Endothelial cell of umbilical vein (primary cell): ENCODE results near the gene TSR1. TPM values are rescaled to one million over a fixed set of nuclear protein-coding genes. Genes with fewer than 3 reads are reported as not detected.

Experiments used
- BruUV-seq: library from RNA; stranded (reverse); fragments of 400-500 nt; replicated peaks from 2 replicates; lab custom pipeline; 2021; lab: Mats Ljungman, UMichigan
- CTCF ChIA-PET: fragments of 300-600, 350-600 bp; sonication (Branson Sonifier 250); formaldehyde crosslinking; loops from one replicate; lab custom pipeline; 2021; ENCODE audit warnings: antibody characterized with exemption, inconsistent platforms; lab: Charles Lee
- POLR2A ChIA-PET: fragments of 300-600, 350-600 bp; sonication (Branson Sonifier 250); formaldehyde crosslinking; loops from one replicate; lab custom pipeline; 2021; ENCODE audit warnings: antibody characterized with exemption, inconsistent platforms; lab: Charles Lee
- DNase-seq: peaks from one replicate; pipeline ENCODE4 v3.0.0-alpha.2; 2011; ENCODE audit warnings: low read depth, low spot score
- FAIRE-seq: peaks from 2 replicates; lab custom pipeline; 2011; peaks lifted over from hg19 to GRCh38; lab: Jason Lieb, UNC
- H2AFZ ChIP-seq: 2 replicates; pipeline ENCODE4 v1.6.0; 2012; ENCODE audit warnings: low read depth, low read length, control low read depth, inconsistent platforms
- H3K27ac ChIP-seq: 2 replicates; pipeline ENCODE4 v1.5.1; 2011; ENCODE audit warnings: low read depth, mild to moderate bottlenecking, control low read depth, low read length, moderate library complexity; ENCODE audit not compliant: insufficient read depth
- H3K27me3 ChIP-seq, 2 experiments: 2 replicates each; pipeline versions ENCODE4 v1.6.0 to v1.6.1; 2011; ENCODE audit warnings: low read length in 2 of 2, mixed read lengths in 1 of 2; ENCODE audit not compliant: control insufficient read depth in 2 of 2, insufficient read depth in 2 of 2
- H3K36me3 ChIP-seq, 2 experiments: 2 replicates in 1 of 2; 3 replicates in 1 of 2; pipeline ENCODE4 v1.5.1; 2011; ENCODE audit warnings: low read length in 2 of 2, mild to moderate bottlenecking in 1 of 2, moderate library complexity in 1 of 2; ENCODE audit not compliant: control insufficient read depth in 2 of 2, insufficient read depth in 2 of 2; ENCODE audit errors: extremely low read depth in 1 of 2
- H3K4me1 ChIP-seq: 3 replicates; pipeline ENCODE4 v1.5.1; 2011; ENCODE audit warnings: mild to moderate bottlenecking, low read length; ENCODE audit not compliant: control insufficient read depth, insufficient read depth; ENCODE audit errors: extremely low read depth
- H3K4me2 ChIP-seq: 2 replicates; pipeline ENCODE4 v1.6.1; 2011; ENCODE audit warnings: low read length, control low read depth, mixed read lengths; ENCODE audit not compliant: insufficient read depth
- H3K4me3 ChIP-seq, 3 experiments: fragments of 200-600 bp in 1 of 3; sonication (generic), shearing (Covaris generic) in 1 of 3; replicated peaks in 1 of 3; 2 replicates each; pipeline ENCODE4 v1.5.1; 2011 to 2016; ENCODE audit warnings: control low read depth in 3 of 3, low read length in 3 of 3, mild to moderate bottlenecking in 2 of 3, inconsistent platforms in 1 of 3, low read depth in 1 of 3, moderate library complexity in 1 of 3; ENCODE audit not compliant: insufficient read depth in 1 of 3
- H3K79me2 ChIP-seq: 2 replicates; pipeline ENCODE4 v1.6.0; 2012; ENCODE audit warnings: low read length, inconsistent platforms; ENCODE audit not compliant: control insufficient read depth, insufficient read depth
- H3K9ac ChIP-seq: replicated peaks from 2 replicates; pipeline ENCODE3; 2011; ENCODE audit warnings: low read length, control low read depth; ENCODE audit not compliant: insufficient read depth; ENCODE audit errors: extremely low read depth
- H3K9me1 ChIP-seq: replicated peaks from 3 replicates; pipeline ENCODE4 v1.6.0; 2011; ENCODE audit warnings: mild to moderate bottlenecking, low read length; ENCODE audit not compliant: control insufficient read depth, insufficient read depth; ENCODE audit errors: extremely low read depth
- H3K9me3 ChIP-seq: replicated peaks from 2 replicates; pipeline ENCODE4 v1.5.1; 2012; ENCODE audit warnings: low read length, inconsistent platforms; ENCODE audit not compliant: control insufficient read depth, insufficient read depth
- H4K20me1 ChIP-seq: replicated peaks from 2 replicates; pipeline ENCODE3; 2011; ENCODE audit warnings: mild to moderate bottlenecking, low read length; ENCODE audit not compliant: control insufficient read depth, insufficient read depth; ENCODE audit errors: extremely low read depth
- EZH2 ChIP-seq: IDR thresholded peaks from 2 replicates; pipeline ENCODE4 v1.6.1; 2012; ENCODE audit warnings: borderline replicate concordance, low read depth, mild to moderate bottlenecking, moderate library complexity, low read length, inconsistent platforms; ENCODE audit not compliant: severe bottlenecking
- FOS ChIP-seq: IDR thresholded peaks from 2 replicates; pipeline ENCODE4 v1.6.1; 2011; ENCODE audit warnings: mild to moderate bottlenecking, low read length, moderate library complexity, borderline replicate concordance; ENCODE audit not compliant: insufficient read depth
- GATA2 ChIP-seq: IDR thresholded peaks from 2 replicates; pipeline ENCODE4 v1.7.0; 2011; ENCODE audit warnings: low read depth, mild to moderate bottlenecking, moderate library complexity, mixed read lengths, low read length; ENCODE audit not compliant: insufficient read length, insufficient read depth
- JUN ChIP-seq: IDR thresholded peaks from 2 replicates; pipeline ENCODE4 v1.6.1; 2011; ENCODE audit warnings: borderline replicate concordance, low read depth; ENCODE audit not compliant: insufficient read length, insufficient read depth
- MYC ChIP-seq: IDR thresholded peaks from one replicate; pipeline ENCODE4 v1.6.1; 2011; ENCODE audit warnings: mild to moderate bottlenecking, low read depth, low read length
- POLR2A ChIP-seq: IDR thresholded peaks from 2 replicates; pipeline ENCODE4 v1.6.1; 2012; ENCODE audit warnings: low read depth, mild to moderate bottlenecking, control low read depth, low read length
- POLR2AphosphoS5 ChIP-seq: IDR thresholded peaks from 2 replicates; pipeline ENCODE4 v1.6.1; 2012; ENCODE audit warnings: low read depth, mild to moderate bottlenecking, control low read depth, low read length, moderate library complexity; ENCODE audit not compliant: insufficient read depth
- dilution Hi-C: fragments of 300-500 bp; cut with MboI; formaldehyde crosslinking; loops from one replicate; pipeline ENCODE4 v1.15.0; 2019; ENCODE audit warnings: low sequenced_read_pairs; ENCODE audit not compliant: extremely low pct_ligation_motif_present
- intact Hi-C: fragments of 100-400 bp; cut with micrococcal nuclease; formaldehyde crosslinking; loops from one replicate; pipeline ENCODE4 v1.10.0; 2022
- polyA plus RNA-seq, 4 experiments: library from polyadenylated mRNA; depleted of rRNA in 3 of 4; stranded (reverse) in 3 of 4; unstranded in 1 of 4; fragments of >200 nt; gene quantifications; 2 replicates each; pipeline versions ENCODE4 v1.2.1 to v1.2.3, GENCODE V29; 2011 to 2012; ENCODE audit warnings: missing spikeins in 1 of 4
- total RNA-seq: library from RNA; stranded (reverse); gene quantifications from 2 replicates; pipeline ENCODE4 v1.2.3, GENCODE V29; 2021
- TF ChIP-seq, protein P1 (sequence below), 2 donors: IDR thresholded peaks; 1 replicate in 1 of 2; 2 replicates in 1 of 2; pipeline ENCODE4 v1.5.1; 2011; ENCODE audit warnings: low read length in 2 of 2, mild to moderate bottlenecking in 2 of 2, moderate library complexity in 2 of 2, control low read depth in 1 of 2, inconsistent platforms in 1 of 2, low read depth in 1 of 2; ENCODE audit not compliant: insufficient read depth in 1 of 2; ENCODE audit errors: extremely low read depth in 1 of 2
- TF ChIP-seq, protein P2 (sequence below): IDR thresholded peaks from 2 replicates; pipeline ENCODE4 v1.6.1; 2011; ENCODE audit not compliant: insufficient read depth, insufficient read length

TSR1 gene
- total and polyA plus RNA-seq, 2 donors (not counting 3 experiments of a cell fraction or from before 2014, with no cell fraction given): 6.2 to 39.9 TPM

DNA sequence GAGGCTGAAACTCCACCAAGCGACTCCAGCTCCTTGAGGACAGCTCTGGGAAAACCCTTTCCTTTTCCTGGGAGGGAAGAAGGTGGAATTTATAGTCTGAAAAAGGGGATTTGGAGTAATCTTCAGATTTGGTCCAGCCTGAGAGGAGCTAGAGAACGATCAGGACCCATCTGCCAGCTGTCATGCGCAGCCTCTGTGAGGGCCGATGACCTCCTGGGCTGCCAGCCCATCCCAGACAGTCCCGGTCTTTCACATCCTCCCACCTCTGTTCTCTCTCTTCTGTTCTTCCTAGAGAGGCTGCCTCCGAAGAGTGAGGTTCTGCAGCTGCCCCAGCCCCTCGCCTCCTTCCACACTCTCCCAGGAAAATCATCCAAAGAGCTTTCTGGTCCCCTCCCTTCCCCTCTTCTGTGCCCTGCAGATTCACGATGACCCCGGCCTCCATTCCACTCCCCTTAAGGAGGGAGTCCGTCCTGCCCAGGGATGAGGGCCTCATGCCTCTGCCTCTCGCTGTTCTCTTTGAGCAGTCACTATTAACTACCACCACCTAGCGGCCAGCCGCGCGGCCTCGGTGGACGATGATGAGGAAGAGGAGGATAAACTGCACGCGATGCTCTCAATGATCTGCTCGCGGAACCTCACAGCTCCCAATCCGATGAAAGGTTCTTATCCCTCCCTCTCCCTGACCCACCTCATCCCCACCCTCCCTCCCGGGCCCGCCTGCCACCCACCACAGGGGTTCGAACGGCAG, 30.7 kb upstream of the TSR1 start:
- no peaks in the 10 kb centered on the region for H3K79me2 ChIP-seq
- FAIRE-seq: no peak
- H3K4me2 ChIP-seq: no peak overlapping the region
- peaks cover 6% of the 10 kb centered on the region for H3K4me1 ChIP-seq
- H2AFZ ChIP-seq: no peak overlapping the region
- BruUV-seq: no TSS peak
- no peaks in the 10 kb centered on the region for H3K9me1 ChIP-seq
- H3K9ac ChIP-seq: no peak overlapping the region
- no peak for TF ChIP-seq FOS
- TF ChIP-seq GATA2: no peak
- TF ChIP-seq JUN: no peak
- TF ChIP-seq MYC: no peak
- TF ChIP-seq POLR2AphosphoS5: no peak
- TF ChIP-seq, protein P1, sequence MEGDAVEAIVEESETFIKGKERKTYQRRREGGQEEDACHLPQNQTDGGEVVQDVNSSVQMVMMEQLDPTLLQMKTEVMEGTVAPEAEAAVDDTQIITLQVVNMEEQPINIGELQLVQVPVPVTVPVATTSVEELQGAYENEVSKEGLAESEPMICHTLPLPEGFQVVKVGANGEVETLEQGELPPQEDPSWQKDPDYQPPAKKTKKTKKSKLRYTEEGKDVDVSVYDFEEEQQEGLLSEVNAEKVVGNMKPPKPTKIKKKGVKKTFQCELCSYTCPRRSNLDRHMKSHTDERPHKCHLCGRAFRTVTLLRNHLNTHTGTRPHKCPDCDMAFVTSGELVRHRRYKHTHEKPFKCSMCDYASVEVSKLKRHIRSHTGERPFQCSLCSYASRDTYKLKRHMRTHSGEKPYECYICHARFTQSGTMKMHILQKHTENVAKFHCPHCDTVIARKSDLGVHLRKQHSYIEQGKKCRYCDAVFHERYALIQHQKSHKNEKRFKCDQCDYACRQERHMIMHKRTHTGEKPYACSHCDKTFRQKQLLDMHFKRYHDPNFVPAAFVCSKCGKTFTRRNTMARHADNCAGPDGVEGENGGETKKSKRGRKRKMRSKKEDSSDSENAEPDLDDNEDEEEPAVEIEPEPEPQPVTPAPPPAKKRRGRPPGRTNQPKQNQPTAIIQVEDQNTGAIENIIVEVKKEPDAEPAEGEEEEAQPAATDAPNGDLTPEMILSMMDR (IDR thresholded peaks at IDR 0.05; ENCODE audit: extremely low read depth in 1 of 2, insufficient read depth in 1 of 2, low read depth in 1 of 2, low read length in 2 of 2): no peak
- no peak for TF ChIP-seq EZH2
- TF ChIP-seq, protein P2, sequence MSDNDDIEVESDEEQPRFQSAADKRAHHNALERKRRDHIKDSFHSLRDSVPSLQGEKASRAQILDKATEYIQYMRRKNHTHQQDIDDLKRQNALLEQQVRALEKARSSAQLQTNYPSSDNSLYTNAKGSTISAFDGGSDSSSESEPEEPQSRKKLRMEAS: no peak
- TF ChIP-seq POLR2A: no peak
- H3K4me3 ChIP-seq: no peak overlapping the region
- dilution Hi-C loops (no loop called here), intact Hi-C loops (no loop called here)
- H3K27me3 ChIP-seq: no peaks in the 10 kb centered on the region
- ChIA-PET CTCF (interaction anchor here (0.8 to 1.1 kb wide), 2 partner anchors 15 to 49 kb away, joined by 3 read pairs; no protein-coding TSS in a partner anchor), POLR2A (no interaction called here)
- peaks cover 0 to 26% of the 10 kb centered on the region in 2 experiments for H3K36me3 ChIP-seq
- no peak overlapping the region for H3K27ac ChIP-seq
- DNase-seq: no peak
- H3K9me3 ChIP-seq: no peaks in the 10 kb centered on the region
- no peaks in the 10 kb centered on the region for H4K20me1 ChIP-seq
